IPS-18c (cell line): Measurements from ENCODE around the gene PANX1.

Source experiments
- H3K4me3 ChIP-seq: 2 replicates; pipeline ENCODE4 v1.7.0; 2013; ENCODE audit warnings: low read depth, mild to moderate bottlenecking, low read length, moderate library complexity; ENCODE audit not compliant: insufficient read depth
- H3K9me3 ChIP-seq: one replicate; pipeline ENCODE4 v1.6.1; 2013; ENCODE audit warnings: mild to moderate bottlenecking, low read length, moderate library complexity; ENCODE audit not compliant: control insufficient read depth, insufficient read depth

PANX1 gene

DNA sequence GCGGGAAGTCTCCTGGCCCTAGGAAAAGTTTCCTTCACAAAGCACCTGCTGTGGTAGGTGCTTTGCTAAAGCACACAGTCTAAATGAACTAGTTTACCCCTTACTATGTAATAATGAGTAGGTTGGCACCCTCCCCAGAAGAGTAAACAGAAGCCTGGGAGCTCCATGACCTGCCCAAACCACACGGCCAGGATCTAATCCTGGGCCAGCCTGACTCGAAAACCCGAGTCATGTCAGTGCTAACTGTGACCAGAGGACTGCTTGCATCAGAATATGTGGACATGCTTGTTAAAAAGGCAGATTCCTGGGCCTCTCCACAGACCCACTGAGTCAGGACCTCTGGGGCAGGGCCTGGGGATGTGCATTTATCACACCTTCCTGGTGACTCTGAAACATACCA, 67.7 kb downstream of the PANX1 start:
- no peaks in the 10 kb centered on the region for H3K9me3 ChIP-seq
- H3K4me3 ChIP-seq = no peak overlapping the region

GRCh38 chr11:94198718-94199117, 70.1 kb downstream of the PANX1 start:
- Histone ChIP-seq H3K4me3 (no peak overlapping the region), H3K9me3 (no peaks in the 10 kb centered on the region)

DNA sequence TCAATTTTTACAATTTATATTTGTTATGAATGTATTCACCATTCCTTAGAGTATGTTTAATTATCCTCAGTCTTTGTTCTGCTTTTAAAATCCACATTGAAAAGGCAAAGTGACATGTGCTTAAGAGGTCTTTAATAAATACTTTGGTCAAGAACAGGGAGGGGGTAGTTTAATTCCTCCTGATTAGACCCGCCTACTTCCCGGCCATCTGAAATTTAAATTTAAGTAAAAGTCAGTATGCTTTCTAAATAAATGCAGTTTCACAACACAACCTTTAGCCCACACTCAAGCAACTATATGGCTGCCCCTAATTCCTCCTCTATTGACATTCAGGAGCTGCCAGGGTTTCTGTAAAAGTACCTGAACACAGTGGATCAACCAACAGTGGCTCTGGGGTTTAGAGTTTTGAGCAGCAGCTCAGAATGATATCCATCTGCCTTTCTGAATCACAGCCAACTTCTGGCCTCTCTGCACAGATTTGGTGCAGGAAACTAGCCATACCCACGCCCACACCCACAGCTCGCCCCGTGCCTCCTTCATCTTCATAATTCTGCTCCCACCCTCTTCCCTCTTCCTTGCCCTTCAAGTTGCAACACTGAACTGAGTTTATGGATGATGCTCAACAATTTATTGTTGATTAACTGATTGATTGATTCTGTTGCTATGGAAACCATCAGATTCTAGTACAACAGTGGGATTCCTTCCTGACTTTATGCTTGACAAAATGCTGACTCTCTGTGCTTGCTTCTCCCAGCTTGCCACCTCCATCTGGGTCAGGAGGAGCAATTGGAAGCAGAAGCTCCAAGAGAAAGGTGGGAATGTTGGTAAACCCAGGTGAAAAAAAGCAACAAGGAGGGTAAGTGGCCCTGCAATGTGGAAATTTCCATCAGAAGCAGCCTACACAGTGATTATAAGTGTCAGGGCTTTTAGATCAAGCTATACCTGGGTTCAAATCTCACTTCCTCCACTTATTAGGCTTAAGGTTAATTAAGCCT, 70.8 kb downstream of the PANX1 start:
- H3K9me3 ChIP-seq = no peaks in the 10 kb centered on the region

GRCh38 chr11:94201004-94201465, 72.4 kb downstream of the PANX1 start:
- H3K9me3 ChIP-seq = no peaks in the 10 kb centered on the region
- H3K4me3 ChIP-seq = no peak overlapping the region

More for the DNA sequence above, 70.8 kb downstream of the PANX1 start:
- no peak overlapping the region for H3K4me3 ChIP-seq

GRCh38 chr11:94203070-94203469, 74.4 kb downstream of the PANX1 start:
- H3K4me3 ChIP-seq = no peak overlapping the region
- no peaks in the 10 kb centered on the region for H3K9me3 ChIP-seq

- Histone ChIP-seq H3K4me3 (no peak overlapping the region), H3K9me3 (peaks cover 2% of the 10 kb centered on the region)
Observed at GRCh38 chr11:94211261-94211830, 82.7 kb downstream of the PANX1 start.

- Histone ChIP-seq H3K4me3 (no peak overlapping the region), H3K9me3 (peaks cover 2% of the 10 kb centered on the region)
Observed at GRCh38 chr11:94212898-94213297, 84.3 kb downstream of the PANX1 start.

DNA sequence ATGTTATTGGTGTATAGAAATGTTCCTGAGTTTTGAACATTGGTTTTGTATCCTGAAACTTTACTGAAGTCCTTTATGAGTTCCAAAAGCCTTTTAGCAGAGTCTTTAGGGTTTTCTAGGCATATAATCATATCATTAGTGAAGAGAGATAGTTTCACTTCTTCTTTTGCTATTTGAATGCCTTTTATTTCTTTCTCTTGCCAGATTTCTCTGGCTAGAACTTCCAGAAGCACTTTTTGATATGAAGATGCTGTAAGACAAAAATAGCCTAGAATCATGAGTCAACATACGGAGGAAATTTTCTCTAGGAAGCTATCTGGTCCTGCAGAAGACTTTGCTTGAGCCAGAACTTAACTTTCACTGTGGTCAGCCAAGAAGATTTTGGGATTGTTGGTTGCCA, 89.1 kb downstream of the PANX1 start:
- H3K9me3 ChIP-seq = peaks cover 2% of the 10 kb centered on the region

GRCh38 chr11:94218372-94218771, 89.7 kb downstream of the PANX1 start:
- no peak overlapping the region for H3K4me3 ChIP-seq
- no peaks in the 10 kb centered on the region for H3K9me3 ChIP-seq

More for the DNA sequence above, 89.1 kb downstream of the PANX1 start:
- no peak overlapping the region for H3K4me3 ChIP-seq

- no peak overlapping the region for H3K4me3 ChIP-seq
Observed at GRCh38 chr11:94219771-94220170, 91.1 kb downstream of the PANX1 start.

DNA sequence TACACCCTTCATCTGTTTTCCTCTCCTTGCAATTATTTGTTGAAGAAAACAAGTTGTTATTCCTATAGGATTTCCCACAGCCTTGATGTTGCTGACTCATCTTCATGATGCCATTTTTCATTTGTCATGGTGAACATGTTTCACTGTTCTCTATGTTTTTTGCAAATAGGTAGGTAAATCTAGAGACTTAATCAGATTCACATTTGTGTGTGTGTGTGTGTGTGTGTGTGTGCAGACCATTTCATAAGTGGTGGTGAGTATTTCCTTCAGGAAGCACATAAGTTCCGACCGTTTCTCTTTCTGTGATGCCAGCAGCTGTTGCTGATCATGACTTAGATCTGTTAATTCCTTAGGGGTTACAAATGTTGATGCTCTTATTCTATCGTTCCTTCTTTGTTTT, 95.4 kb downstream of the PANX1 start:
- Histone ChIP-seq H3K9me3 (no peaks in the 10 kb centered on the region), H3K4me3 (no peak overlapping the region)

More at GRCh38 chr11:94219771-94220170, 91.1 kb downstream of the PANX1 start:
- no peaks in the 10 kb centered on the region for H3K9me3 ChIP-seq
